CD4-positive, alpha-beta T cell (primary cell): Measurements from ENCODE around the gene PSMB2. TPM values are rescaled to one million over a fixed set of nuclear protein-coding genes. Genes with fewer than 3 reads are reported as not detected.

Source experiments
- ATAC-seq: fragments of 200-7000 bp; cut with Tn5 transposase; one replicate; pipeline ENCODE4 v1.10.0; 2022; ENCODE audit warnings: mild to moderate bottlenecking; ENCODE audit not compliant: poor library complexity
- CTCF ChIA-PET: fragments of 350-600 bp; sonication (Branson Sonifier 250); formaldehyde crosslinking; loops from one replicate; lab custom pipeline; 2021; ENCODE audit warnings: antibody characterized with exemption, inconsistent platforms; lab: Charles Lee
- POLR2A ChIA-PET: fragments of 350-600 bp; sonication (Branson Sonifier 250); formaldehyde crosslinking; loops from one replicate; lab custom pipeline; 2021; ENCODE audit warnings: antibody characterized with exemption, inconsistent platforms; lab: Charles Lee
- DNase-seq, 14 experiments: peaks; one replicate each; pipeline ENCODE4 v3.0.0-alpha.2; 2013 to 2020; ENCODE audit warnings: mixed read lengths in 2 of 14
- H3K27ac ChIP-seq, 2 donors: one replicate each; pipeline versions ENCODE4 v1.5.1 to v1.7.0; 2013; ENCODE audit warnings: low read length in 2 of 2, low read depth in 1 of 2, mild to moderate bottlenecking in 1 of 2
- H3K27me3 ChIP-seq, 2 experiments: 1 replicate in 1 of 2; 2 replicates in 1 of 2; pipeline versions ENCODE4 v1.6.1 to v1.7.0; 2013; ENCODE audit warnings: low read length in 2 of 2, control low read depth in 1 of 2, mild to moderate bottlenecking in 1 of 2, moderate library complexity in 1 of 2; ENCODE audit not compliant: insufficient read depth in 2 of 2, control insufficient read depth in 1 of 2
- H3K36me3 ChIP-seq: one replicate; pipeline ENCODE4 v1.6.1; 2013; ENCODE audit warnings: low read length, control low read depth; ENCODE audit not compliant: insufficient read depth
- H3K4me1 ChIP-seq: one replicate; pipeline ENCODE4 v1.6.1; 2013; ENCODE audit warnings: low read length, control low read depth; ENCODE audit not compliant: insufficient read depth
- H3K4me3 ChIP-seq: one replicate; pipeline ENCODE4 v1.5.1; 2013; ENCODE audit warnings: mild to moderate bottlenecking, low read length, moderate library complexity
- H3K9me3 ChIP-seq, 2 experiments: 1 replicate in 1 of 2; 2 replicates in 1 of 2; pipeline versions ENCODE4 v1.6.1 to v1.7.0; 2013; ENCODE audit warnings: low read length in 2 of 2, mild to moderate bottlenecking in 2 of 2, control low read depth in 1 of 2, moderate library complexity in 1 of 2; ENCODE audit not compliant: control insufficient read depth in 1 of 2, insufficient read depth in 1 of 2
- H3K27ac Mint-ChIP-seq: one replicate; pipeline ENCODE4 v1.8.0; 2020; ENCODE audit warnings: mixed read lengths
- H3K27me3 Mint-ChIP-seq: one replicate; pipeline ENCODE4 v1.8.0; 2021; ENCODE audit warnings: mixed read lengths
- H3K36me3 Mint-ChIP-seq: one replicate; pipeline ENCODE4 v1.8.0; 2021; ENCODE audit warnings: low read depth, mixed read lengths
- H3K4me1 Mint-ChIP-seq: one replicate; pipeline ENCODE4 v1.8.0; 2021; ENCODE audit warnings: low read depth, mixed read lengths
- H3K4me3 Mint-ChIP-seq: one replicate; pipeline ENCODE4 v1.8.0; 2020; ENCODE audit warnings: mild to moderate bottlenecking, mixed read lengths
- H3K9me3 Mint-ChIP-seq: one replicate; pipeline ENCODE4 v1.8.0; 2020; ENCODE audit warnings: mixed read lengths
- CTCF ChIP-seq: fragments of 200-600 bp; IDR thresholded peaks from one replicate; pipeline ENCODE4 v1.8.0; 2022; ENCODE audit warnings: antibody characterized with exemption, mild to moderate bottlenecking
- intact Hi-C, 2 experiments: fragments of 100-400 bp; cut with DNase I in 1 of 2; cut with micrococcal nuclease in 1 of 2; formaldehyde crosslinking; loops; one replicate each; pipeline versions ENCODE4 v1.15.1 to v1.9.0; 2023 to 2025; cut with DNase I, micrococcal nuclease
- total RNA-seq, 174 experiments: library from RNA in 2 of 174; stranded (reverse) in 2 of 174; gene quantifications; one replicate each; pipeline ENCODE4 v1.2.3 and lab custom pipeline; 2021 to 2026

The PSMB2 gene
- total RNA-seq, 2 experiments from 2014 or later: 34.0 to 35.3 TPM

GRCh38 chr1:35559317-35559944 is 81.9 kb downstream of the PSMB2 start:
- intact Hi-C loops: loop anchor here (5.0 to 10.0 kb wide), 4 partner anchors 357 to 695 kb away; partner anchors contain the start of genes SFPQ (in 1 of the 2) and ZMYM6 (in 1 of the 2)
- H3K27ac Mint-ChIP-seq: peak overlapping the region; percentile 97
- peak overlapping the region; percentile 73 for H3K4me3 Mint-ChIP-seq
- CTCF ChIA-PET: interaction anchor here (0.6 to 2.4 kb wide), 3 partner anchors 9 to 109 kb away, joined by 3 to 9 read pairs (median 5); no protein-coding TSS in a partner anchor
- H3K9me3 ChIP-seq: no peaks in the 10 kb centered on the region
- peak overlapping the region; percentile 30 to 77 for H3K27ac ChIP-seq
- no peaks in the 10 kb centered on the region for H3K27me3 Mint-ChIP-seq
- H3K36me3 Mint-ChIP-seq: peaks cover 68% of the 10 kb centered on the region
- H3K4me1 ChIP-seq: peaks cover 54% of the 10 kb centered on the region
- peaks cover 18% of the 10 kb centered on the region for H3K36me3 ChIP-seq
- H3K4me1 Mint-ChIP-seq: peaks cover 63% of the 10 kb centered on the region
- no peak overlapping the region for H3K4me3 ChIP-seq
- POLR2A ChIA-PET: interaction anchor here (0.6 to 1.5 kb wide), 5 partner anchors 11 to 252 kb away, joined by 3 to 4 read pairs (median 3); no protein-coding TSS in a partner anchor
- TF ChIP-seq CTCF: no peak
- DNase-seq (peak in 7 of 14 experiments; percentile 23 to 81 (median 43)), ATAC-seq (peak; percentile 27)
- H3K27me3 ChIP-seq: no peaks in the 10 kb centered on the region
- no peaks in the 10 kb centered on the region for H3K9me3 Mint-ChIP-seq

GRCh38 chr1:35558374-35559316 is 82.7 kb downstream of the PSMB2 start:
- Mint-ChIP-seq H3K27ac (peak overlapping the region; percentile 97), H3K36me3 (peaks cover 71% of the 10 kb centered on the region), H3K4me1 (peaks cover 68% of the 10 kb centered on the region), H3K4me3 (peak overlapping the region; percentile 100), H3K27me3 (no peaks in the 10 kb centered on the region), H3K9me3 (no peaks in the 10 kb centered on the region)
- Histone ChIP-seq H3K9me3 (no peaks in the 10 kb centered on the region), H3K27ac (peak overlapping the region; percentile 77 to 84), H3K27me3 (no peaks in the 10 kb centered on the region), H3K36me3 (peaks cover 15% of the 10 kb centered on the region), H3K4me3 (peak overlapping the region; percentile 98), H3K4me1 (peaks cover 49% of the 10 kb centered on the region)
- ChIA-PET CTCF (interaction anchor here (0.6 to 2.4 kb wide), 4 partner anchors 10 to 108 kb away, joined by 3 to 9 read pairs (median 4); no protein-coding TSS in a partner anchor), POLR2A (interaction anchor here (0.8 to 3.2 kb wide), 15 partner anchors 10 to 1916 kb away, joined by 3 to 53 read pairs (median 5); partner anchors contain the start of genes CLSPN, SFPQ and ZC3H12A)
- intact Hi-C loops: loop anchor here (5.0 to 10.0 kb wide), 4 partner anchors 356 to 694 kb away; partner anchors contain the start of genes SFPQ (in 1 of the 2) and ZMYM6 (in 1 of the 2)
- no peak for TF ChIP-seq CTCF
- ATAC-seq (no peak), DNase-seq (peak in 4 of 14 experiments; percentile 34 to 66 (median 44))
